ENCODE data around the gene GALNT18.

The GALNT18 gene

DNA sequence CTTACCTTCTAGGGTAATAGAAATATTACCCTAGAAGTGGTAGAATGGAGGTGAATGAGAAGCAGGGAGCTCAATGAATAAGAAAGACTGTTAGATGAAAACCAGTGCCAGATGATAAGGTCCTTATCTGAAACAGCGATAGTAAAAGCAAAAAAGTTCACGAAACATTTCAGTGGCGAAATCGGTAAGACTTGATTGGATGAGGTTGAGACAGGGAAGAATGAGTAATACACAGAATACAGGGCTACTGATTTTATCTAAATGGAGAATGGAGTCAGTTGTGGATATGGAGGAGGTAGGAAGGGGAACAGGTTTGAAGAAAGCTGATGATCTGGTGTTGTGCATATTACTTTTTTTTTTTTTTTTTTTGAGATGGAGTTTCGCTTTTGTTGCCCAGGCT is 96.5 kb downstream of the GALNT18 start:
- no peak for DNase-seq

DNA sequence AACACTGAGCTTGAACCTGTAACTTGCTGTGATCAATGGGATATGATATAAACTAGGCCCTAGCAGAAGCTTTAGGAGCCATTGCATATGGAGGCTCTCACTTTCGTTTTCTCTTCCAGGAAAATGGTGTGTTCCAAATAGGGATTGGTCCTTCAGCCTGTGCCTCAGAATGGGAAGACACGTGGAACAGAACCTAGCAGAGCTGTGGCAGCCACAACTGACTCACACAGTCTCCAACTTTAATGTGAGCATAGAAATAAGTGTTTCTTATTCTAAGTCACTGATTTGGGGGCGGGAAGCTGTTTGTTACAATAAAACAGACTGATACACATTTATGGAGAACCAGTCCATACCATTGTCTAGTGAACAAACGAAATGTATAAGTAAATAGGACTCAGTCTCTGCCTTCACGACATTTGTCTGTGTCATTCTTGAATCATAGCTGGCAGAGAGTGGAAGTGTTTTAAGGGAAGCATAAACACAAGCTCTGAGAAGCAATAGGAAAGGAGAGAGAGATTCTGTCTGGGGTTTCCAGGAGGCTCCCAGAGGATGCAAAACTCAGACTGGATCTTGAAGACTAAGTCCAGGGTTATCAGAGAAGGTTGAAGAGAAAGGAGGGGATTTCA is 97.3 kb downstream of the GALNT18 start:
- DNase-seq, result no peak

DNA sequence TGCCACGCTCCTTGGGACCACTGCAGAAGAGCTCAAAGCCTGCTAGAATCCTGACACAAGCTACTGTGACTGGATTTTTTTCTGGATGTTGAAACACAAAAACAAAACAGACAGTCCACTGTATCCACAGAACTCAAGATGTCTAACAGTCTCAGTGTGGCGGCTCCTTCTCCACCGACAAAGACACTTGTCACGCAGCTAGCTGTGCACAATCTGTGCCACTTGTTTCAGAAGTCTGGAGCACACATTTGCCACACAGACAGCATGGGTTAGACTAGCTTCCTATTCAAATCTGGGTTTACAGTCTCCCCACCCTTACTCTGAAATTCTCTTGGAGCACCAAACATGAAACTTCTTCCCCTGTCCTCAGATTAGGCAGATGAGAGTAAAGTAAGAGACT is 99.2 kb downstream of the GALNT18 start:
- no peak for DNase-seq

GRCh38 chr11:11521306-11522002 is 100.4 kb downstream of the GALNT18 start:
- no peak for DNase-seq

DNA sequence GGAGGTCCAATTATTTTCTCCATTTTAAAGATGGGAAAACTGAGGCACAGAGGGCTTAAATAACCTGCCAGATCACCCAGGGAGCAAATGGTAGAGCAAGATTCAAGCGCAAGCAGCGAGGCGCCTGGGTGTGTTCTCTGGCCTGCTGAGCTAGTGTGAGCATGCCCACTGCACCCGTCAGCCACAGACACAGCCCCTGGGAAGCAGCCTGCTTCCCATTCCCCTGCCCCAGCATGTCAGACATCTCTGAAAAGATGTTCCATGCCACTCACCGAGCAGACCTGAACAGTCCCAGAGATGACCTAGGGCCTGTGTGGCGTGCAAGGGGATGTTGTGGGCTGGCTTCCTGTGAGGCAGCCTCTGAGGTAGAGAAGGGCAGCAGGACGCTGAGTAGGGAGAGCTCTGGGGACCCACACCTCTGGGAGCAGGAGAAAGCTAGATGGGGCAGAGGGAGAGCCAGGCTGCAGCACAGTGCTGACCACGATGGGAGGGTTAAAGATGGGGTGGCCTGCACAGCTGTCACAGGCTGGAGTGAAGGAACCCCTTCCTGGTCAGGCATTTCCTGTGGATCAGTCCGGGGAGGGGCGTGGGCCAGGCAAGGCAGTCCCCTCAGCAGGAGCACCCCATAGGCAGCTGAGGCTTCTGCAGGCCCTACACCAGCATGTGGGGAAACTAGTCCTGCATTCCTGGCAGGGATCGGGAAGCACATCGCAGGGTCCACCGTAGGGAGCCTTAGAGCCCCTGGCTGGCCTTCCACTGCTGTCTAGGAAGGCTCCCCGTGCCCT is 101.4 kb downstream of the GALNT18 start:
- DNase-seq, result no peak

DNA sequence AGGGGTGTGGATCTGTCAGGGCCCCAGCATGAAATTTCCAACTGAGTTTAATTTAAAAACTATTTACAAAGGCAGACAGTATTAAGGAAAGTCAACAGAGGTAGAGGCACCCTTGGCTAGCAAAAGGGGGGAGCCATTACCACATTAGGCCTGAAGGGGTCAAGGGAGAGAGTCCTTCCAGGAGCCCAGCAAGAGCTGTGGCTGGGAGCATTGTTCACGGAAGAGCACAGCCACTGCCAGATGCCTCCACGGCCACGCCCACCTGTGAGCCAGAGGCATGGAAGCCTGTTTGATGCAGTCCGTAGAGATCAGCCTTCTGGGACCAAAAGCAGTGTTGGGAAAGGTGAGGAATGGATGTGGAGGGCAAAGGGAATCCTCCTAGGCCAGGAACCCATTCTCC is 102.6 kb downstream of the GALNT18 start:
- DNase-seq, result no peak

DNA sequence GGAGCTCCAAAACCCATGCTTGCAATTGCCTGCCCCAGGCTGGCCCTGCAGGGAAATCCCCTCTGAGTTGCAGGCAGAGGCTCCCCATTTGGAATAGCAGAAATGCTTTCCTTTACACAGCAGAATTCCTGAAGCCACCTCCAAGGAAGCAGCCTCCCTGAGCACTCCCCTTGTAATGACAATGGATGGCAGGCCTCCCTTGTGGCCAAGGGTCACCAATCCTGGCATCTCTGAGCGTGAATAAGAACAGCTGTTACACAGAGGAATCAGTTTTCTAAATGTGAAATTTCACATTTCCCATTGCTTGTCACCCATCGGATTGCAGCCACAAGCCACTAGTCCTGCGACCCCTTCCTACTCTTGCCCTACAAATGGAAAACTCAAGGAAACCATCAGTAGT is 107.6 kb downstream of the GALNT18 start:
- DNase-seq, result no peak

DNA sequence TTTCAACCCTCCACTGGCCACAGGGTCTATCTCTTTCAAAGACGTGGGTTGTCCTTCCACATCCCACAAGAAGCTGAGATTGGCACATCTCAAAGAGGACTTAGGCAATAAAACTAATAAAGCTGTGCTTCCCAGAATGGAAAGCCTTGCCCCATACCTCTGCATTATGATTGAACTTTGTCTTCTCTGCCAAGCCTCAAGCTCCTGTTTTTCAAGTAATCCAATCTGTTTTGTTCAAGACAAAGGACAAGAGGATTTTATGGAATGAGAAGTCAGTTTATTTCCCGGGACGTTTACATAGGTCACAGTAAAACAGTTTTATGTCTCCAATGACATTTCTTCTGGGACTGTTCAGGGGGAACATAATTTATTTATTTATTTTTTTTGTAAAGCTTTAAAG is 108.4 kb downstream of the GALNT18 start:
- no peak for DNase-seq

- no peak for DNase-seq
These were observed 108.9 kb downstream of the GALNT18 start for GRCh38 chr11:11512929-11513328.

DNA sequence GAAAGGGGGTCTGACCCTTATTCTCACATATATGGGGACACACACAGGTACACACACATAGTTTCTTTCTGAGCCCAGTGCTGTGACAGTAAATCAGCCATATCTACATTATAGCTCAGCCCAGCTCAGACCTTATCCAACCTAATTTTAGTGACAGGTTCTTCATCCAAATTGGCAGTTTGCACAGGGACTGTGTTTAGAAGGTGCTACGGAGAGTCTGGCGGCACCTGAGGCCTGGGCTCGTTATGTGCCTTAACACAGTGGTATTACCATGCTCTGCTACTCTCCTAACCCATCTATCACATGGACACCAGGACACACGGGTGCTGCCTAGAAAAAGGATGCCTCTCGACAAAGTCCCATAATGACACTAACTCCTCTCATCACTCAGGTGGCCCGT is 109.3 kb downstream of the GALNT18 start:
- DNase-seq, result no peak

DNA sequence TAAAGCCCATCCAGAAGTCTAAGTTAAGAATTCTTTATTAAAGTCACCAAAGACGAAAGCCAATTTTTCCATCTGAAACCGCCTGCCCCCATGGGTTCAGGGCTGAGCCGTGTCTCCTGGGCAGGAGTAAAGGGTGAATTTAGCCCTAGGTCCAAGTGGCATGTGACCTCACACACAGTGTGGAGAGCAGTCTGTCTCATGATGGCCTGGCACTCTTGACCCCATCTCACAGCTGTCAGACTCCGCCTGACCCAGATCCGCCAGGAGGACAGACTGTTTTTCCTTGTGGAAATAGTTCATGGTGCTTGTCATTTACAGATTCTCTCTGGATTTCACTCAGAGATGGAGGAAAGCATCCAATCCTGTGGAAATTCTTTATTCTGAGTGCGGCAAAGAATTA is 109.7 kb downstream of the GALNT18 start:
- no peak for DNase-seq

DNA sequence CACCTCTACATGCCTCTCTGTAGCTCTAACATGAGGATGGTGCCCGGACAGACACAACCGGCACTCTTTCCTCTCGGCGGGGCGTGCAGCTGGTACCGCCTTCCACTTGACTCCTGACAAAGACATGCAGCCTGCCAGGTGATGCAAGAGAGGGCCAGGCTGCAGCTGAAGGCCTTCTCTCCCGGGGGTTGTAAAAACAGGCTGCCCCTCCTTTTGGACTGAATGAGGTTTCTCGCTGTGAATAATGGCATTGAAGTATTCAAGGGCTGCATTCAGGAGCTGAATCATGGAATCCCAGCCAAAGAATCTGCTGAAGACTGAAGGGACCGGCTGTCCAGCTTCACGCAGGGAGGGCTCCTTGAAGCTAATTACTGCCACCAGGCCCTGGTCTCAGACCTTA is 110.9 kb downstream of the GALNT18 start:
- peak in 1 of 2 experiments; percentile 50 for DNase-seq

DNA sequence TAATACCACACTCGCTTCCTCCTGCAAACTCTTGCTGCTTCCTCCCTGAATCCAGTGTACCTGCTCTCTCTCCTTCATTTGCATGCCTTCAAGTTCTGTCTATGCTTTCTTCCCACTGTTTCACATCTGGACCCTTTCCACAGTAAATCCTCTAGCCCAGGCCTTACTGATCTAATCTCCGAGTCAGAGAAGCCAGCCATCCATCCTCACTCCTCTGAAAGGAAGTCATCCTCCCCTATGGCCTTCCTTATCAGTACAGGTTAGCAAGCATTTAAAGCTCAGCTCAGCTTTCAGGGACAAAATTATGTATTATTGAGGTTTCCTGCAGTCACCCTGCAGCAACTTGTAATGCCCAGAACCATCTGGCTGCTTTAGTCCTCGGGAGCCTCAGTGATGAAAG is 116.1 kb downstream of the GALNT18 start:
- DNase-seq, result no peak

GRCh38 chr11:11505190-11505589 is 116.6 kb downstream of the GALNT18 start:
- no peak for DNase-seq

GRCh38 chr11:11504071-11504470 is 117.7 kb downstream of the GALNT18 start:
- no peak for DNase-seq

GRCh38 chr11:11502263-11502861 is 119.4 kb downstream of the GALNT18 start:
- DNase-seq, result no peak

- no peak for DNase-seq
These were observed 120.1 kb downstream of the GALNT18 start for GRCh38 chr11:11501546-11502262.

GRCh38 chr11:11500744-11501487 is 120.9 kb downstream of the GALNT18 start:
- no peak for DNase-seq

- DNase-seq, result no peak
These were observed 122.5 kb downstream of the GALNT18 start for GRCh38 chr11:11499300-11499699.

DNA sequence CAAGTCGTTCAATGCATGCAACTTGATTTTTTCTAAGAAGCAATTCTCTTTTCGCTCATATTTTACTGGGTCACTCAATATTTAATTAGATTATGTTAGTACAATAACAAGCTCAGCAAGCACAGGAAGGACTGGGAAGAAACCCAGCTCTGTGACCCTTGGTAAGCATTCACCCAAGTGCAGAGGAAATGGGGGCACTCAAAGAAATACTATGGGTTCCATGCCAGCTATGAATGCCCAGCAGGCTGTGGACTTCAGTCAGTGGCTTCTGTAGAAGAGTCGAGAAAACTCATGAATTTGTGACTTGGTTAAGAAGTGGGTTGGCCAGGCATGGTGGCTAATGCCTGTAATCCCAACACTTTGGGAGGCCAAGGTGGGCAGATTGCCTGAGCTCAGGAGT is 123.6 kb downstream of the GALNT18 start:
- no peak for DNase-seq

DNA sequence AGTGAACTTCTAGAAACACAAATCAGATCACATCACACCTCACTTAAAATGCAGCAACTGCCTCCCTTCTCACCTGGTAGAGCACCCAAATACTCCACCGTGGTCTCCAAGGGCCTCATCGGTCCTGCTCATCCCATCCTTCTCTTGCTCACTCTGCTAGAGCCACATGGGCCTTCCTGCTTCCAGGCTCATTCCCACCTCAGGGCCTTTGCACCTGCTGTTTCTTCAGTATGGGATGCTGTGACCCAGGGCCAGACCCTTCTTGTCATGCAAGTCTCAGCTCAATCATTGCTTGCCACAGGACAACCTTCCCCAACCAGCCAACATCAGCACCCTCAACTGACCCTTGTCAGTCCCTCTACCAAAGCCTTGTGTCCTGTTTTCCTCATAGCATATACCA is 124.9 kb downstream of the GALNT18 start:
- DNase-seq, result no peak

DNA sequence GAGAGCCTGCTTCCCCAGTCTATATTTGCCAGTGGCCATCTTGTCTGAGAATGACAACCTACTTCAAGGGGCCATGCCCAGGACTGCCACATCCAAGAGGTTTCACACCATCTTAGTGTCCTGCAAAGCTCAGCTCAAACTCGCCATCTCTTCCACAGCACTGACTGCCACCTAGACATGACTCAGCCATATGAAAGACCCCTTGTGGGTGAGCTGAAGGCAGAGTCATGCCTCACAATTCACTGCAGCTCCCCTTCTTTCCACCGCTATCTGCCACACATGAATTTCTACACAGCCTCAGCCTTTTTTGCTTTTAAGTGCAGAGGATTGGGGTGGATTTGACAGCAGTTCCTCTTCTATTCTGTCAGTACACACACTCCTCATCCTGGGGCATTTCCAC is 127.5 kb downstream of the GALNT18 start:
- DNase-seq, result no peak

All from cerebellar nuclear complex (tissue), 1 donor.